Aorta (tissue), 5 donors: ENCODE results near the gene STX17. TPM values are rescaled to one million over a fixed set of nuclear protein-coding genes. Genes with fewer than 3 reads are reported as not detected.

Experiments used
- ATAC-seq: fragments of 200-7000 bp; cut with Tn5 transposase; one replicate; pipeline ENCODE4 v1.9.1; 2022; ENCODE audit warnings: moderate library complexity; ENCODE audit not compliant: low FRiP score
- DNase-seq, 2 donors: peaks; one replicate each; pipeline ENCODE4 v3.0.0-alpha.2; 2020
- H3K27ac ChIP-seq, 2 donors: one replicate each; pipeline ENCODE4 v1.5.1; 2013; ENCODE audit warnings: low read length in 2 of 2, mild to moderate bottlenecking in 2 of 2, moderate library complexity in 2 of 2, control low read depth in 1 of 2, inconsistent platforms in 1 of 2, low read depth in 1 of 2
- H3K27me3 ChIP-seq, 2 donors: one replicate each; pipeline ENCODE4 v1.6.1; 2013; ENCODE audit warnings: control low read depth in 1 of 2, low read length in 1 of 2, mild to moderate bottlenecking in 1 of 2, moderate library complexity in 1 of 2; ENCODE audit not compliant: insufficient read depth in 2 of 2, control insufficient read depth in 1 of 2
- H3K36me3 ChIP-seq, 2 donors: one replicate each; pipeline ENCODE4 v1.6.1; 2013; ENCODE audit warnings: control low read depth in 1 of 2, low read length in 1 of 2, mild to moderate bottlenecking in 1 of 2; ENCODE audit not compliant: insufficient read depth in 2 of 2, control insufficient read depth in 1 of 2
- H3K4me1 ChIP-seq, 2 donors: one replicate each; pipeline ENCODE4 v1.6.1; 2013; ENCODE audit warnings: low read length in 2 of 2, control low read depth in 1 of 2, mild to moderate bottlenecking in 1 of 2, moderate library complexity in 1 of 2; ENCODE audit not compliant: insufficient read depth in 2 of 2, control insufficient read depth in 1 of 2
- H3K4me3 ChIP-seq, 2 donors: one replicate each; pipeline ENCODE4 v1.5.1; 2013; ENCODE audit warnings: low read length in 2 of 2, control low read depth in 1 of 2, mild to moderate bottlenecking in 1 of 2
- H3K9me3 ChIP-seq: one replicate; pipeline ENCODE4 v1.6.1; 2013; ENCODE audit warnings: mild to moderate bottlenecking, low read length; ENCODE audit not compliant: control insufficient read depth
- WGBS, 2 donors: extraction: QIAGEN DNeasy Blood & Tissue Kit; methylation state at CpG; one replicate each; pipeline ENCODE4 v1.1.7; 2013; 5-methylcytosine and 5-hydroxymethylcytosine counted together
- intact Hi-C, 2 donors: fragments of 100-400 bp; cut with DNase I; formaldehyde crosslinking; loops; one replicate each; pipeline versions ENCODE4 v1.14.2 to v1.15.0; 2022
- polyA plus RNA-seq, 2 donors: library from polyadenylated mRNA; stranded (reverse); fragments of 200-250 nt; gene quantifications; one replicate each; pipeline ENCODE4 v1.2.3, GENCODE V29; 2013
- total RNA-seq, 2 donors: library from RNA; stranded (reverse); fragmentation: NEBNext Ultra II Directional; extraction: Animal tissue kit (Norgen Biotek cat#: 25700); gene quantifications; one replicate each; pipeline ENCODE4 v1.2.1, GENCODE V29; 2021
- donor health status: healthy with polysubstance abuse.
- donor health status: Bipolar disorder and iron deficiency.
- donor health status: DM: no; HTN: no; CAD: no.
- donor health status: DM: no; HTN: no; CAD: no.
- donor health status: DM: yes; HTN: yes; CAD: no.

The STX17 gene
- total and polyA plus RNA-seq, 4 donors: 9.8 to 47.5 (median 22.1) TPM

- Histone ChIP-seq H3K36me3 (peaks cover 0 to 3% of the 10 kb centered on the region in 2 donors), H3K4me1 (no peaks in the 10 kb centered on the region), H3K27me3 (no peaks in the 10 kb centered on the region), H3K9me3 (no peaks in the 10 kb centered on the region), H3K27ac (no peak overlapping the region), H3K4me3 (no peak overlapping the region)
- intact Hi-C loops: no loop called here
- WGBS, 2 donors: 57 to 67% methylated on average over 3 of the region's 3 CpGs
- DNase-seq (no peak), ATAC-seq (no peak)
Measured at GRCh38 chr9:99947395-99947794, 40.9 kb downstream of the STX17 start.

GRCh38 chr9:99948482-99948881 lies 42.0 kb downstream of the STX17 start:
- Histone ChIP-seq H3K4me3 (no peak overlapping the region), H3K27me3 (no peaks in the 10 kb centered on the region), H3K27ac (no peak overlapping the region), H3K9me3 (no peaks in the 10 kb centered on the region), H3K4me1 (no peaks in the 10 kb centered on the region), H3K36me3 (peaks cover 0 to 3% of the 10 kb centered on the region in 2 donors)
- intact Hi-C loops: no loop called here
- ATAC-seq: no peak
- 94 to 96% methylated on average over 2 of the region's 2 CpGs for WGBS, 2 donors
- no peak for DNase-seq

DNA sequence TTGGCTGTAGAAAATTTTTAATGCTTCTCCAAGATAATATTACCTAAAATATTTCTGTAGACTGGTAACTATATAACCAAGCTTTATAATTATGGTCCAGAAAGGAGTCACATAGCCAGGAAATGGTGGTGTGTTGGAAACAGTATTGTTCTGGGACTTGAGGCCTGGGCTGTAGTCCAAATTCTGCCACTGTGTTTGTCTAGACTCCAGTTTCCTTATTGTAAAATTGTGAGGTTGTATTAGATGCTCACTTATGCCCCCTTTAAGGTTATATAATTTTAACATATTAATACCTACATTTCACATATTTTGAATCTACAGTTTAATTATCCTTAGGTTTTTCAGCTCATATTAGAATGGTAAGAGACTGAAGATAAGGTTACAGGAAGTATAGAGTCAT lies 42.4 kb downstream of the STX17 start:
- DNase-seq (no peak), ATAC-seq (no peak)
- Histone ChIP-seq H3K4me3 (no peak overlapping the region), H3K4me1 (no peaks in the 10 kb centered on the region), H3K36me3 (peaks cover 0 to 3% of the 10 kb centered on the region in 2 donors), H3K9me3 (no peaks in the 10 kb centered on the region), H3K27me3 (no peaks in the 10 kb centered on the region), H3K27ac (no peak overlapping the region)
- intact Hi-C loops: no loop called here

DNA sequence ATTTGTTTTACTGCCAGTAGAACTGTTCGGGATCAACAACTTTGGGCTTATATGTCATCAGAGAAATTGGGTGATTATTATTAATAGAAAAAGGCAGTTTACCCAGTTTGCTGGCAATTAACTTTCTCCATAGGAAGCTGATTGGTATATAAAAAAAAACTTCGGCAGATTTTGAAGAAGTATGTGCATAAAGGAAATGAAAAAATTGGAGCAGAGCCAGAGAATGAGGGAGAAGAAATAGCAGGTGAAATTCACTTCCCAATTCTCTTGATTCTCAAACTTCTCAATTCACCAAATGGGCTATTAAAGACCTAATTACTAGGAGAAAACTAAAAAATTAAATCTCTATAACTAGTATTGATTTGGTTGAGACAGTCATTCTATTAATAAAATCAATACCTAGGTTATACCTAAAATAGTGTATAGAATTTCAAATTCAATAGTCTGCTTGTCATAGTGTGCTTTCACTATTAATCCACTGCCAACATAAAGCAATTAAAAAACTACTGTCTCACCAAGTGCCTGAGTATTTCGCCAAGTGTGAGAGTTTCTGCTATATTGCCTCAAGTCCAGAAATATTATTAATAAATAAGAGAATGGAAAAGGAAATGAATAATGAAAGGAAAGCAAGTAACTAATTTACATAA lies 47.5 kb downstream of the STX17 start:
- H3K4me1 ChIP-seq: no peaks in the 10 kb centered on the region
- 83 to 86% methylated on average over 3 of the region's 3 CpGs for WGBS, 2 donors
- H3K27ac ChIP-seq: no peak overlapping the region
- intact Hi-C loops: no loop called here
- DNase-seq (no peak), ATAC-seq (no peak)
- H3K4me3 ChIP-seq: no peak overlapping the region
- H3K27me3 ChIP-seq: no peaks in the 10 kb centered on the region
- H3K36me3 ChIP-seq: peaks cover 1 to 3% of the 10 kb centered on the region in 2 donors
- H3K9me3 ChIP-seq: no peaks in the 10 kb centered on the region

- Histone ChIP-seq H3K36me3 (peaks cover 1 to 3% of the 10 kb centered on the region in 2 donors), H3K4me1 (no peaks in the 10 kb centered on the region), H3K27me3 (no peaks in the 10 kb centered on the region), H3K27ac (no peak overlapping the region), H3K4me3 (no peak overlapping the region), H3K9me3 (no peaks in the 10 kb centered on the region)
- DNase-seq (no peak), ATAC-seq (no peak)
- 85 to 95% methylated on average over 1 of the region's 1 CpG for WGBS, 2 donors
- intact Hi-C loops: no loop called here
Measured at GRCh38 chr9:99954819-99955218, 48.4 kb downstream of the STX17 start.

- Histone ChIP-seq H3K36me3 (peaks cover 1 to 3% of the 10 kb centered on the region in 2 donors), H3K27ac (no peak overlapping the region), H3K27me3 (no peaks in the 10 kb centered on the region), H3K9me3 (no peaks in the 10 kb centered on the region), H3K4me1 (no peaks in the 10 kb centered on the region), H3K4me3 (no peak overlapping the region)
- 84 to 88% methylated on average over 4 of the region's 4 CpGs for WGBS, 2 donors
- ATAC-seq: no peak
- intact Hi-C loops: no loop called here
- DNase-seq: no peak
Measured at GRCh38 chr9:99955606-99956005, 49.2 kb downstream of the STX17 start.

DNA sequence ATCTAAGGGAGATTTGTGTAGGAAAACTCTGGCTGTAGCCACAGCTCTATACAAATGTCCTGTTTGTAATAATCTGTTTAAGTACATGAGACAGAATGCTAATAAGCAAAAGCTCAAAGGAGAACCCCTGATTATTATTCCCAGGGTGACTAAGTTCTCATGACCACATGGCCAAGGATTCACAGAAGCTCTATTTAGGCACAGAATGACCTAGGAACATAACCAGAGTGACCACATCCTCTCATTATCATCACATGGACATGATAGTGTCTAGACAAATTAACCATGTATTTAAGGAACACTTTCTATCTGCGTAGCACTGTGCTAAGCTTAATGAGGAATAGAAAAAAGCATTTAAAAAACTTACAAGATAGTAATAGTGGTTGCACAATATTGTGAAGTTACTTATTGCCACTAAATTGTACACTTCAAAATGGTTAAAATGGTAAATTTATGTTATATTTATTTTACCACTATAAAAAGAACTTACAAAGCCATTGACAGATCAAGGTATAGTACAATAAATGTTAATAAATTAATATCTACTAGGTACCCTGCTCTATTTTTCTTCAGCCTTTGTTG lies 56.3 kb downstream of the STX17 start:
- intact Hi-C loops: no loop called here
- no peaks in the 10 kb centered on the region for H3K27me3 ChIP-seq
- H3K36me3 ChIP-seq: peaks cover 0 to 3% of the 10 kb centered on the region in 2 donors

GRCh38 chr9:99964336-99964735 lies 57.9 kb downstream of the STX17 start:
- intact Hi-C loops: no loop called here
- H3K27me3 ChIP-seq: no peaks in the 10 kb centered on the region
- H3K4me1 ChIP-seq: no peaks in the 10 kb centered on the region
- H3K27ac ChIP-seq: no peak overlapping the region
- 28 to 44% methylated on average over 1 of the region's 1 CpG for WGBS, 2 donors
- DNase-seq (no peak), ATAC-seq (no peak)
- H3K36me3 ChIP-seq: peaks cover 0 to 6% of the 10 kb centered on the region in 2 donors
- no peak overlapping the region for H3K4me3 ChIP-seq
- no peaks in the 10 kb centered on the region for H3K9me3 ChIP-seq

More for the DNA sequence above, 56.3 kb downstream of the STX17 start:
- WGBS, 2 donors: 97% methylated on average over 1 of the region's 1 CpG
- no peaks in the 10 kb centered on the region for H3K9me3 ChIP-seq
- H3K27ac ChIP-seq: no peak overlapping the region
- H3K4me3 ChIP-seq: no peak overlapping the region
- ATAC-seq: no peak
- DNase-seq: no peak
- no peaks in the 10 kb centered on the region for H3K4me1 ChIP-seq

DNA sequence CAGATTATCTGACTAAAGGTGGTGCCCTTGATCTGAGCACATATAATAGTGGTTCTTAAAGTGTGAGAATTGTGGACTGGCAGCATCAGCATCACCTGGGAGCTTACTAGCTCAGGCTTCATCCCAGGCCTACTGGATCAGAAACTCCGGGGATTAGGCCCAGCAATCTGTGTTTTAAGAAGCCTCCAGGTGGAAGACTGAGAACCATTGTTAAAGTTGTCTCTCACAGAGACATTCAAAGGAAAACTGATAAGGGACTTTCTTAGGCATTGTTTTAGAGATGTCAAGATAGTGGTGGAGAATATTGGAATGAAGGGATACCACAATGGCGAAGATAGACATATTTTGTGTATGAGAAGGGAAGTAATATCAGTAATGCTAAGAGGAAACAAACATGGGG lies 59.5 kb downstream of the STX17 start:
- no peaks in the 10 kb centered on the region for H3K4me1 ChIP-seq
- WGBS, 2 donors: 96 to 98% methylated on average over 2 of the region's 2 CpGs

More for the DNA sequence above, 59.5 kb downstream of the STX17 start:
- no peak for ATAC-seq
- no peak for DNase-seq
- peaks cover 3 to 6% of the 10 kb centered on the region in 2 donors for H3K36me3 ChIP-seq
- no peaks in the 10 kb centered on the region for H3K9me3 ChIP-seq
- no peaks in the 10 kb centered on the region for H3K27me3 ChIP-seq
- no peak overlapping the region for H3K27ac ChIP-seq
- intact Hi-C loops: no loop called here
- no peak overlapping the region for H3K4me3 ChIP-seq
